Parathyroid adenoma (tissue), 2 donors: Measurements from ENCODE around the gene SCARB1.

Source experiments
- H2AFZ ChIP-seq: fragments of 300-600 bp; sonication (generic); one replicate; pipeline ENCODE4 v1.7.0; 2017; ENCODE audit warnings: antibody characterized with exemption, mild to moderate bottlenecking
- H3K27ac ChIP-seq: fragments of 300-600 bp; sonication (generic); one replicate; pipeline ENCODE4 v1.7.0; 2017
- H3K27me3 ChIP-seq: fragments of 300-600 bp; sonication (generic); one replicate; pipeline ENCODE4 v1.7.0; 2017; ENCODE audit warnings: low read length; ENCODE audit not compliant: control insufficient read depth, insufficient read depth
- H3K36me3 ChIP-seq: fragments of 300-600 bp; sonication (generic); one replicate; pipeline ENCODE4 v1.7.0; 2017; ENCODE audit warnings: low read length; ENCODE audit not compliant: control insufficient read depth, insufficient read depth
- H3K4me1 ChIP-seq: fragments of 300-600 bp; sonication (generic); one replicate; pipeline ENCODE4 v1.7.0; 2017; ENCODE audit warnings: control low read depth
- H3K4me2 ChIP-seq: fragments of 300-600 bp; sonication (generic); one replicate; pipeline ENCODE4 v1.7.0; 2017; ENCODE audit warnings: low read length
- H3K4me3 ChIP-seq: fragments of 300-600 bp; sonication (generic); one replicate; pipeline ENCODE4 v1.7.0; 2017; ENCODE audit warnings: low read depth, low read length
- H3K79me2 ChIP-seq: fragments of 300-600 bp; sonication (generic); one replicate; pipeline ENCODE4 v1.7.0; 2017; ENCODE audit warnings: control low read depth
- H3K9ac ChIP-seq: fragments of 300-600 bp; sonication (generic); one replicate; pipeline ENCODE4 v1.7.0; 2017; ENCODE audit warnings: mild to moderate bottlenecking
- H3K9me3 ChIP-seq: fragments of 300-600 bp; sonication (generic); one replicate; pipeline ENCODE4 v1.7.0; 2017; ENCODE audit warnings: low read length; ENCODE audit not compliant: control insufficient read depth
- CTCF ChIP-seq: fragments of 300-600 bp; sonication (generic); IDR thresholded peaks from one replicate; pipeline ENCODE4 v1.7.0; 2017; ENCODE audit warnings: antibody characterized with exemption, mild to moderate bottlenecking
- donor health status: primary hyperparathyroidism.

The SCARB1 gene

GRCh38 chr12:124849382-124849781, 14.3 kb downstream of the SCARB1 start:
- no peak for TF ChIP-seq CTCF
- Histone ChIP-seq H3K79me2 (no peaks in the 10 kb centered on the region), H3K9ac (no peak overlapping the region), H3K4me1 (no peaks in the 10 kb centered on the region), H3K4me2 (no peak overlapping the region), H3K9me3 (no peaks in the 10 kb centered on the region), H2AFZ (no peak overlapping the region), H3K36me3 (no peaks in the 10 kb centered on the region), H3K27ac (no peak overlapping the region), H3K4me3 (no peak overlapping the region), H3K27me3 (no peaks in the 10 kb centered on the region)

GRCh38 chr12:124848621-124849380, 14.9 kb downstream of the SCARB1 start:
- H3K9me3 ChIP-seq: no peaks in the 10 kb centered on the region
- H3K4me2 ChIP-seq: no peak overlapping the region
- no peak overlapping the region for H3K9ac ChIP-seq
- H3K27ac ChIP-seq: no peak overlapping the region
- H2AFZ ChIP-seq: no peak overlapping the region
- H3K79me2 ChIP-seq: no peaks in the 10 kb centered on the region
- H3K4me3 ChIP-seq: no peak overlapping the region
- H3K36me3 ChIP-seq: no peaks in the 10 kb centered on the region
- no peaks in the 10 kb centered on the region for H3K4me1 ChIP-seq
- no peaks in the 10 kb centered on the region for H3K27me3 ChIP-seq
- no peak for TF ChIP-seq CTCF

GRCh38 chr12:124847113-124848074, 16.3 kb downstream of the SCARB1 start:
- Histone ChIP-seq H3K4me1 (no peaks in the 10 kb centered on the region), H3K79me2 (no peaks in the 10 kb centered on the region), H3K27ac (no peak overlapping the region), H2AFZ (no peak overlapping the region), H3K9ac (no peak overlapping the region), H3K4me3 (no peak overlapping the region), H3K36me3 (no peaks in the 10 kb centered on the region), H3K9me3 (no peaks in the 10 kb centered on the region), H3K27me3 (no peaks in the 10 kb centered on the region), H3K4me2 (no peak overlapping the region)
- TF ChIP-seq CTCF: no peak

GRCh38 chr12:124844411-124845397, 19.0 kb downstream of the SCARB1 start:
- H3K4me2 ChIP-seq: no peak overlapping the region

More at GRCh38 chr12:124844411-124845397, 19.0 kb downstream of the SCARB1 start:
- no peak for TF ChIP-seq CTCF
- no peak overlapping the region for H2AFZ ChIP-seq
- H3K9me3 ChIP-seq: no peaks in the 10 kb centered on the region
- H3K27ac ChIP-seq: no peak overlapping the region
- H3K27me3 ChIP-seq: no peaks in the 10 kb centered on the region
- no peaks in the 10 kb centered on the region for H3K4me1 ChIP-seq
- no peaks in the 10 kb centered on the region for H3K36me3 ChIP-seq
- H3K9ac ChIP-seq: no peak overlapping the region
- H3K4me3 ChIP-seq: no peak overlapping the region
- no peaks in the 10 kb centered on the region for H3K79me2 ChIP-seq
